GM23338 (cell line): Measurements from ENCODE around the gene RASA3. TPM values are rescaled to one million over a fixed set of nuclear protein-coding genes. Genes with fewer than 3 reads are reported as not detected.

ENCODE experiments used
- ATAC-seq: fragments of 200-7000 bp; cut with Tn5 transposase; 3 replicates; pipeline ENCODE4 v1.9.1; 2020
- DNase-seq: peaks from one replicate; pipeline ENCODE4 v3.0.0-alpha.2; 2015; ENCODE audit warnings: low spot score
- H2AFZ ChIP-seq: fragments of 200-600 bp; sonication (generic); 2 replicates; pipeline ENCODE4 v1.8.0; 2016; ENCODE audit warnings: antibody characterized with exemption, mild to moderate bottlenecking, moderate library complexity
- H3F3A ChIP-seq: fragments of 200-600 bp; sonication (generic); replicated peaks from 2 replicates; pipeline ENCODE4 v1.8.0; 2017; ENCODE audit warnings: antibody characterized with exemption, mixed run types, low read depth
- H3K27ac ChIP-seq: fragments of 200-600 bp; sonication (generic); 2 replicates; pipeline ENCODE4 v1.6.1; 2016; ENCODE audit warnings: low read depth
- H3K27me3 ChIP-seq: fragments of 200-600 bp; sonication (generic); 2 replicates; pipeline ENCODE4 v1.8.0; 2016; ENCODE audit warnings: mild to moderate bottlenecking, mixed run types, moderate library complexity; ENCODE audit not compliant: insufficient read depth
- H3K36me3 ChIP-seq: fragments of 200-600 bp; sonication (generic); 2 replicates; pipeline ENCODE4 v1.8.0; 2016; ENCODE audit warnings: mild to moderate bottlenecking; ENCODE audit not compliant: insufficient read depth
- H3K4me1 ChIP-seq: fragments of 200-600 bp; sonication (generic); 2 replicates; pipeline ENCODE4 v1.8.0; 2016; ENCODE audit warnings: mild to moderate bottlenecking, moderate library complexity; ENCODE audit not compliant: insufficient read depth
- H3K4me2 ChIP-seq: fragments of 200-600 bp; sonication (generic); 2 replicates; pipeline ENCODE4 v1.7.1; 2017; ENCODE audit warnings: mixed run types
- H3K4me3 ChIP-seq: fragments of 200-600 bp; sonication (generic); 2 replicates; pipeline ENCODE4 v1.6.1; 2016; ENCODE audit warnings: mixed run types
- H3K79me2 ChIP-seq: fragments of 200-600 bp; sonication (generic); replicated peaks from 2 replicates; pipeline ENCODE4 v1.8.0; 2017; ENCODE audit warnings: mild to moderate bottlenecking; ENCODE audit not compliant: insufficient read depth
- H3K9me2 ChIP-seq: fragments of 200-600 bp; sonication (generic); 2 replicates; pipeline ENCODE4 v1.8.0; 2017; ENCODE audit not compliant: insufficient read depth
- H4K20me1 ChIP-seq: fragments of 200-600 bp; sonication (generic); replicated peaks from 2 replicates; pipeline ENCODE4 v1.8.0; 2017; ENCODE audit warnings: mild to moderate bottlenecking; ENCODE audit not compliant: insufficient read depth
- H3K27ac Mint-ChIP-seq: 2 replicates; pipeline ENCODE4 v1.8.0; 2020; ENCODE audit warnings: inconsistent platforms, mild to moderate bottlenecking, moderate library complexity, mixed read lengths
- H3K27me3 Mint-ChIP-seq: 3 replicates; pipeline ENCODE4 v1.8.0; 2022; ENCODE audit warnings: low read depth, mild to moderate bottlenecking, moderate library complexity, mixed read lengths, inconsistent platforms; ENCODE audit not compliant: insufficient read depth, poor library complexity
- H3K36me3 Mint-ChIP-seq: 3 replicates; pipeline ENCODE4 v1.8.0; 2021; ENCODE audit warnings: low read depth, mild to moderate bottlenecking, inconsistent platforms, moderate library complexity, mixed read lengths
- H3K4me1 Mint-ChIP-seq: 3 replicates; pipeline ENCODE4 v1.8.0; 2020; ENCODE audit warnings: mild to moderate bottlenecking, inconsistent platforms, mixed read lengths
- H3K4me3 Mint-ChIP-seq: 3 replicates; pipeline ENCODE4 v1.8.0; 2021; ENCODE audit warnings: moderate library complexity, mild to moderate bottlenecking, inconsistent platforms, mixed read lengths
- H3K9me3 Mint-ChIP-seq: 3 replicates; pipeline ENCODE4 v1.8.0; 2020; ENCODE audit warnings: moderate library complexity, mild to moderate bottlenecking, inconsistent platforms, mixed read lengths
- CREB1 ChIP-seq: fragments of 250-450 bp; sonication (Bioruptor Pico); IDR thresholded peaks from 2 replicates; pipeline ENCODE4 v1.5.0; 2020; ENCODE audit warnings: low read depth, mild to moderate bottlenecking, moderate library complexity
- ETS1 ChIP-seq: IDR thresholded peaks from 2 replicates; pipeline ENCODE4 v1.6.1; 2016; ENCODE audit warnings: antibody characterized with exemption
- JUNB ChIP-seq: IDR thresholded peaks from one replicate; pipeline ENCODE4 v1.6.1; 2016; ENCODE audit warnings: antibody characterized with exemption; ENCODE audit not compliant: unreplicated experiment
- NANOG ChIP-seq: IDR thresholded peaks from 2 replicates; pipeline ENCODE4 v1.6.1; 2016; ENCODE audit warnings: antibody characterized with exemption, borderline replicate concordance
- REST ChIP-seq: IDR thresholded peaks from one replicate; pipeline ENCODE4 v1.6.1; 2018; ENCODE audit warnings: antibody characterized with exemption; ENCODE audit not compliant: unreplicated experiment
- ZNF331 ChIP-seq: fragments of 250-450 bp; sonication (Bioruptor Pico); IDR thresholded peaks from 2 replicates; pipeline ENCODE4 v1.5.0; 2020; ENCODE audit warnings: low read depth, mild to moderate bottlenecking, moderate library complexity
- polyA plus RNA-seq: library from polyadenylated mRNA; unstranded; fragments of >200 nt; fragmentation: Nextera tagmentation; extraction: Ambion mirVana; gene quantifications from 2 replicates; pipeline ENCODE4 v1.2.1, GENCODE V29; 2016
- total RNA-seq: library from RNA; depleted of rRNA; stranded (reverse); fragments of >200 nt; shearing (Covaris generic); gene quantifications from 2 replicates; pipeline ENCODE4 v1.2.3, GENCODE V29; 2014
- TF ChIP-seq, protein P1 (sequence below): fragments of 250-450 bp; sonication (Bioruptor Pico); IDR thresholded peaks from 2 replicates; pipeline ENCODE4 v1.5.0; 2020; ENCODE audit warnings: mild to moderate bottlenecking, moderate library complexity

Gene RASA3
- total and polyA plus RNA-seq, 2 experiments from 2014 or later, result 11.2 to 20.7 TPM

DNA sequence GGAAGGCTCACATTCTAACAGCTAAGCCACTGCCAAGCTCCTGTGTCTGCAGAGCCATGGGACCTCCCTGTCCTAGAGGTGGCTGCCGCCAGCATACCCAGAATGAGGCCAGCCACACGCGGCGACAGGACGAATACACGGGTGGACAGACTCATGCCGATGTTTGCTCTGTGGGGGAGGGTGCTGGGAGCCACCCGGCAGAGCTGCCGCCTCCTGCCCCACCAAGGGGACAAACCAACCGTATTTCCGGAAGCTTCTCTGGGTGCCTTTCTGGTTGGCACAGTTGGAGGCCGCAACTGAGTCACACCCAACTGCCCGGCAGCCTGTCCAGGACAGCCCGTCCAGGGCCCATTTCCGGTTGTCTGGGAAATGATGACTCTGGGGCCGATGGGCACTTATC, 178.9 kb downstream of the RASA3 start (continued):
- no peak for TF ChIP-seq ETS1
- no peak for TF ChIP-seq JUNB
- TF ChIP-seq NANOG, result no peak

DNA sequence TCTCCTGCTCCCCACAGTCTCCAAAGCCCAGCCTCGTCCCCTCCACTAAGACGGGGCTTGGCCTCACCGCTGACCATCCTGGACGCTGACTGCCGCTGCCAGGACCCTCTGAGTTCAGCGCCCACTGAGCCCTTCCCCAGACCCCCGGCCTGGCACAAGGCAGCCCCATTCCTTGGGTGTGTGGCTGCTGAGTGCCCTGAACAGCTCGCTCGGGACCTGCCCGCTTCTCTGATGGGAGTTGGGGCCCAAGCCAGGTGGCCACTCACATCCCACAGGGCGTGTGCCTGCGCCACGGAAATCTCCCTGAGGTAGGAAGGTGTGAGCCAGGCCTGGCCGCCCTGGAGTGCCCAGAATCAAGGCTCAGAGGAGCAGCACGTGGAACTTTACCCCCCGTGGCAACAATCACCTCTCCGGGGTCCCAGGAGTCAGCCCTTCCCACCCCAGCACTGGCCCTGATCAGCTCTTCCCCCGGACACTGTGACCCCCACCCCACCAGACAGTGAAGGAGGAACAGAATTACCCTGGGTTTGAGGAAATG, 179.4 kb downstream of the RASA3 start:
- Mint-ChIP-seq H3K27ac (no peak overlapping the region), H3K9me3 (peaks cover 38% of the 10 kb centered on the region), H3K4me3 (no peak overlapping the region), H3K4me1 (no peaks in the 10 kb centered on the region; the same call in 2 of the 3 replicates), H3K36me3 (peaks cover 25% of the 10 kb centered on the region), H3K27me3 (peaks cover 19% of the 10 kb centered on the region)
- Histone ChIP-seq H3K79me2 (no peaks in the 10 kb centered on the region), H2AFZ (no peak overlapping the region), H4K20me1 (no peaks in the 10 kb centered on the region), H3K36me3 (no peaks in the 10 kb centered on the region), H3K9me2 (no peaks in the 10 kb centered on the region), H3F3A (no peaks in the 10 kb centered on the region), H3K27ac (no peak overlapping the region), H3K27me3 (no peaks in the 10 kb centered on the region), H3K4me3 (no peak overlapping the region), H3K4me2 (no peak overlapping the region), H3K4me1 (no peaks in the 10 kb centered on the region)
- no peak for DNase-seq
- ATAC-seq, result no peak
- TF ChIP-seq CREB1 (CRISPR knock-in tag), result no peak

DNA sequence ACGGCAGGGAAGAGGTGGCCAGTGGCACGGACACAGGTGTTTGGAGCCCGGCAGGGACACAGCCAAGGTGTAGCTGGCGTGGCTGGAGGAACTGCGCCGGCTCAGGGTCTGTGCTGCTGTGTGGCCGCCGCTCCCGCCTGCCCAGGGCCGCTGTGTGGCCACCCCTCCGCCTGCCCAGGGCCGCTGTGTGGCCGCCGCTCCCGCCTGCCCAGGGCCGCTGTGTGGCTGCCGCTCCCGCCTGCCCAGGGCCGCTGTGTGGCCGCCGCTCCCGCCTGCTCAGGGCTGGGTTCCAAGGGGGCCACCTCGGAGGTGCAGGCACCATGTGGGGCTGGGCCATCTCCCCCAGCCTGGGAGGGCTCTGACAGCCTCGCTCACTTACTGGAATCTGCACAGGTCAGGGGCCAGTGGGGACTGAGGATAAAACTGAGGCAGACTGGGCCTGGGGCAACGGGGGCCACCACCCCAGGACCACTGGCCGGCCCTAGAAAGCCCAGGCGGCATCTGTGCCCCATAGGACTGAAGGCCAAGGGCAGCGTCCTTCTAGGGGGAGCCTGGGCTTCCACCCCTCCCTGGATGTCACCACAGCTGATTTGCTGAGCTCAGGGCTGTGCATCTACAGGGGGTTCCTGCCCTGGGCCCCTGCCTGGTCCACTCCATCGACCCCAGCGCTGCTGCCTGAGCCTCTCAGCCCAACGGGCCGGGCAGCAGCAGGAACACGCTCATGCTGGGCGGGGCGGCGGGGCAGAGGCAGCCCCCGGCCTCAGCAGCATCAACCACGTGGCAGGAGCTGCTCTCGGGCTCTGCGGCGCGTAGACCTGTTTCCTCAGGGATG, 180.1 kb downstream of the RASA3 start:
- no peak overlapping the region for H2AFZ ChIP-seq
- Mint-ChIP-seq H3K27ac (no peak overlapping the region), H3K4me3 (no peak overlapping the region), H3K9me3 (peaks cover 31% of the 10 kb centered on the region), H3K36me3 (peaks cover 19% of the 10 kb centered on the region), H3K4me1 (no peaks in the 10 kb centered on the region; the same call in 2 of the 3 replicates), H3K27me3 (peaks cover 19% of the 10 kb centered on the region)
- H3K4me3 ChIP-seq, result no peak overlapping the region
- no peaks in the 10 kb centered on the region for H4K20me1 ChIP-seq
- DNase-seq (no peak), ATAC-seq (no peak)
- no peak overlapping the region for H3K27ac ChIP-seq
- no peaks in the 10 kb centered on the region for H3F3A ChIP-seq
- no peaks in the 10 kb centered on the region for H3K79me2 ChIP-seq
- H3K4me1 ChIP-seq, result no peaks in the 10 kb centered on the region
- no peaks in the 10 kb centered on the region for H3K27me3 ChIP-seq
- H3K4me2 ChIP-seq, result no peak overlapping the region
- H3K36me3 ChIP-seq, result no peaks in the 10 kb centered on the region
- H3K9me2 ChIP-seq, result no peaks in the 10 kb centered on the region
- no peak for TF ChIP-seq JUNB
- TF ChIP-seq ZNF331 (CRISPR knock-in tag), result no peak
- no peak for TF ChIP-seq CREB1 (CRISPR knock-in tag)
- no peak for TF ChIP-seq REST
- TF ChIP-seq, protein P1, sequence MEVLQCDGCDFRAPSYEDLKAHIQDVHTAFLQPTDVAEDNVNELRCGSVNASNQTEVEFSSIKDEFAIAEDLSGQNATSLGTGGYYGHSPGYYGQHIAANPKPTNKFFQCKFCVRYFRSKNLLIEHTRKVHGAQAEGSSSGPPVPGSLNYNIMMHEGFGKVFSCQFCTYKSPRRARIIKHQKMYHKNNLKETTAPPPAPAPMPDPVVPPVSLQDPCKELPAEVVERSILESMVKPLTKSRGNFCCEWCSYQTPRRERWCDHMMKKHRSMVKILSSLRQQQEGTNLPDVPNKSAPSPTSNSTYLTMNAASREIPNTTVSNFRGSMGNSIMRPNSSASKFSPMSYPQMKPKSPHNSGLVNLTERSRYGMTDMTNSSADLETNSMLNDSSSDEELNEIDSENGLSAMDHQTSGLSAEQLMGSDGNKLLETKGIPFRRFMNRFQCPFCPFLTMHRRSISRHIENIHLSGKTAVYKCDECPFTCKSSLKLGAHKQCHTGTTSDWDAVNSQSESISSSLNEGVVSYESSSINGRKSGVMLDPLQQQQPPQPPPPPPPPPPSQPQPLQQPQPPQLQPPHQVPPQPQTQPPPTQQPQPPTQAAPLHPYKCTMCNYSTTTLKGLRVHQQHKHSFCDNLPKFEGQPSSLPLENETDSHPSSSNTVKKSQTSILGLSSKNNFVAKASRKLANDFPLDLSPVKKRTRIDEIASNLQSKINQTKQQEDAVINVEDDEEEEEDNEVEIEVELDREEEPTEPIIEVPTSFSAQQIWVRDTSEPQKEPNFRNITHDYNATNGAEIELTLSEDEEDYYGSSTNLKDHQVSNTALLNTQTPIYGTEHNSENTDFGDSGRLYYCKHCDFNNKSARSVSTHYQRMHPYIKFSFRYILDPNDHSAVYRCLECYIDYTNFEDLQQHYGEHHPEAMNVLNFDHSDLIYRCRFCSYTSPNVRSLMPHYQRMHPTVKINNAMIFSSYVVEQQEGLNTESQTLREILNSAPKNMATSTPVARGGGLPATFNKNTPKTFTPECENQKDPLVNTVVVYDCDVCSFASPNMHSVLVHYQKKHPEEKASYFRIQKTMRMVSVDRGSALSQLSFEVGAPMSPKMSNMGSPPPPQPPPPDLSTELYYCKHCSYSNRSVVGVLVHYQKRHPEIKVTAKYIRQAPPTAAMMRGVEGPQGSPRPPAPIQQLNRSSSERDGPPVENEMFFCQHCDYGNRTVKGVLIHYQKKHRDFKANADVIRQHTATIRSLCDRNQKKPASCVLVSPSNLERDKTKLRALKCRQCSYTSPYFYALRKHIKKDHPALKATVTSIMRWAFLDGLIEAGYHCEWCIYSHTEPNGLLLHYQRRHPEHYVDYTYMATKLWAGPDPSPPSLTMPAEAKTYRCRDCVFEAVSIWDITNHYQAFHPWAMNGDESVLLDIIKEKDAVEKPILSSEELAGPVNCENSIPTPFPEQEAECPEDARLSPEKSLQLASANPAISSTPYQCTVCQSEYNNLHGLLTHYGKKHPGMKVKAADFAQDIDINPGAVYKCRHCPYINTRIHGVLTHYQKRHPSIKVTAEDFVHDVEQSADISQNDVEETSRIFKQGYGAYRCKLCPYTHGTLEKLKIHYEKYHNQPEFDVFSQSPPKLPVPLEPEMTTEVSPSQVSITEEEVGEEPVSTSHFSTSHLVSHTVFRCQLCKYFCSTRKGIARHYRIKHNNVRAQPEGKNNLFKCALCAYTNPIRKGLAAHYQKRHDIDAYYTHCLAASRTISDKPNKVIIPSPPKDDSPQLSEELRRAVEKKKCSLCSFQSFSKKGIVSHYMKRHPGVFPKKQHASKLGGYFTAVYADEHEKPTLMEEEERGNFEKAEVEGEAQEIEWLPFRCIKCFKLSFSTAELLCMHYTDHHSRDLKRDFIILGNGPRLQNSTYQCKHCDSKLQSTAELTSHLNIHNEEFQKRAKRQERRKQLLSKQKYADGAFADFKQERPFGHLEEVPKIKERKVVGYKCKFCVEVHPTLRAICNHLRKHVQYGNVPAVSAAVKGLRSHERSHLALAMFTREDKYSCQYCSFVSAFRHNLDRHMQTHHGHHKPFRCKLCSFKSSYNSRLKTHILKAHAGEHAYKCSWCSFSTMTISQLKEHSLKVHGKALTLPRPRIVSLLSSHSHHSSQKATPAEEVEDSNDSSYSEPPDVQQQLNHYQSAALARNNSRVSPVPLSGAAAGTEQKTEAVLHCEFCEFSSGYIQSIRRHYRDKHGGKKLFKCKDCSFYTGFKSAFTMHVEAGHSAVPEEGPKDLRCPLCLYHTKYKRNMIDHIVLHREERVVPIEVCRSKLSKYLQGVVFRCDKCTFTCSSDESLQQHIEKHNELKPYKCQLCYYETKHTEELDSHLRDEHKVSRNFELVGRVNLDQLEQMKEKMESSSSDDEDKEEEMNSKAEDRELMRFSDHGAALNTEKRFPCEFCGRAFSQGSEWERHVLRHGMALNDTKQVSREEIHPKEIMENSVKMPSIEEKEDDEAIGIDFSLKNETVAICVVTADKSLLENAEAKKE (CRISPR knock-in tag), result no peak
- TF ChIP-seq NANOG, result no peak
